Calu3 (cell line): ENCODE data around the gene TXNDC5. TPM values are rescaled to one million over a fixed set of nuclear protein-coding genes. Genes with fewer than 3 reads are reported as not detected.

Experiments
- BruUV-seq: library from RNA; stranded (reverse); fragments of 400-500 nt; replicated peaks from 2 replicates; lab custom pipeline; 2021; lab: Mats Ljungman, UMichigan
- CTCF ChIA-PET: fragments of 300-600 bp; sonication (Branson Sonifier 250); formaldehyde crosslinking; loops from one replicate; lab custom pipeline; 2022; ENCODE audit warnings: antibody characterized with exemption; lab: Charles Lee
- DNase-seq: peaks from one replicate; pipeline ENCODE4 v3.0.0; 2022
- H3K27ac Mint-ChIP-seq: one replicate; pipeline ENCODE4 v1.8.0; 2022; ENCODE audit warnings: mixed read lengths; ENCODE audit not compliant: unreplicated experiment
- H3K27me3 Mint-ChIP-seq: one replicate; pipeline ENCODE4 v1.8.0; 2022; ENCODE audit warnings: mixed read lengths; ENCODE audit not compliant: unreplicated experiment
- H3K36me3 Mint-ChIP-seq: one replicate; pipeline ENCODE4 v1.8.0; 2022; ENCODE audit warnings: mild to moderate bottlenecking, moderate library complexity, mixed read lengths; ENCODE audit not compliant: insufficient read depth, unreplicated experiment
- H3K4me1 Mint-ChIP-seq: one replicate; pipeline ENCODE4 v1.8.0; 2022; ENCODE audit warnings: mild to moderate bottlenecking, low read depth, mixed read lengths; ENCODE audit not compliant: unreplicated experiment
- H3K4me3 Mint-ChIP-seq: one replicate; pipeline ENCODE4 v1.8.0; 2022; ENCODE audit warnings: mild to moderate bottlenecking, low read depth, moderate library complexity, mixed read lengths; ENCODE audit not compliant: unreplicated experiment
- H3K9me3 Mint-ChIP-seq: one replicate; pipeline ENCODE4 v1.8.0; 2022; ENCODE audit warnings: low read depth, mixed read lengths; ENCODE audit not compliant: unreplicated experiment
- intact Hi-C: fragments of 100-400 bp; cut with micrococcal nuclease; formaldehyde crosslinking; loops from one replicate; pipeline ENCODE4 v1.10.0; 2022; ENCODE audit not compliant: unreplicated experiment
- total RNA-seq: library from RNA; stranded (reverse); gene quantifications from 2 replicates; pipeline ENCODE4 v1.2.3, GENCODE V29; 2022
- TF ChIP-seq, protein P1 (sequence below): fragments of 200-600 bp; IDR thresholded peaks from one replicate; pipeline ENCODE4 v1.8.0; 2022; ENCODE audit warnings: antibody characterized with exemption; ENCODE audit not compliant: unreplicated experiment

TXNDC5 gene
- total RNA-seq, 1 experiment from 2014 or later = 111 TPM

DNA sequence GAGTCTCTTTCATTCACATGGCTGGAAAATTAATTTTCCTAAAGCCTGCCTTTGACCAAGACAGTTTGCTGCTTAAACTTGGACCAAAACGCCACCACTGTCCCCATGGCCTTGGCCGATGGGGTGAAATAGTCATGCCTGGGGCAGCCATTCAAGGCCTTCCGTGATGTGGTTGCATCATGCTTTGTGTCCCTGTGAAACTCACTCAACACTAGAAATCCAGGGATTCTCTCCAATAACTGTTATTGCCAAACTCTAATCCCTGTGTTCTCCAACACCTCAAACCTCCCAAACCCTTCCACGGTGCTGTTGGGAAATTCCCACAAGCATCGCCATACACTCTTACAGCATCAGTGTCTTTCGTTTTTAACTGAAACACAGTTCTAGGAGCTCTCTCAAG, 1.4 kb upstream of the TXNDC5 start:
- no peak for DNase-seq
- CTCF ChIA-PET = no interaction called here
- peaks cover 8% of the 10 kb centered on the region for H3K4me1 Mint-ChIP-seq
- H3K27me3 Mint-ChIP-seq = no peaks in the 10 kb centered on the region
- H3K9me3 Mint-ChIP-seq = no peaks in the 10 kb centered on the region
- no peak overlapping the region for H3K4me3 Mint-ChIP-seq
- H3K36me3 Mint-ChIP-seq = peaks cover 15% of the 10 kb centered on the region
- H3K27ac Mint-ChIP-seq = no peak overlapping the region
- intact Hi-C loops = loop anchor here (5.0 kb wide), 1 partner anchor 65 kb away; no protein-coding TSS in a partner anchor
- no TSS peak for BruUV-seq
- TF ChIP-seq, protein P1, sequence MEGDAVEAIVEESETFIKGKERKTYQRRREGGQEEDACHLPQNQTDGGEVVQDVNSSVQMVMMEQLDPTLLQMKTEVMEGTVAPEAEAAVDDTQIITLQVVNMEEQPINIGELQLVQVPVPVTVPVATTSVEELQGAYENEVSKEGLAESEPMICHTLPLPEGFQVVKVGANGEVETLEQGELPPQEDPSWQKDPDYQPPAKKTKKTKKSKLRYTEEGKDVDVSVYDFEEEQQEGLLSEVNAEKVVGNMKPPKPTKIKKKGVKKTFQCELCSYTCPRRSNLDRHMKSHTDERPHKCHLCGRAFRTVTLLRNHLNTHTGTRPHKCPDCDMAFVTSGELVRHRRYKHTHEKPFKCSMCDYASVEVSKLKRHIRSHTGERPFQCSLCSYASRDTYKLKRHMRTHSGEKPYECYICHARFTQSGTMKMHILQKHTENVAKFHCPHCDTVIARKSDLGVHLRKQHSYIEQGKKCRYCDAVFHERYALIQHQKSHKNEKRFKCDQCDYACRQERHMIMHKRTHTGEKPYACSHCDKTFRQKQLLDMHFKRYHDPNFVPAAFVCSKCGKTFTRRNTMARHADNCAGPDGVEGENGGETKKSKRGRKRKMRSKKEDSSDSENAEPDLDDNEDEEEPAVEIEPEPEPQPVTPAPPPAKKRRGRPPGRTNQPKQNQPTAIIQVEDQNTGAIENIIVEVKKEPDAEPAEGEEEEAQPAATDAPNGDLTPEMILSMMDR = no peak

GRCh38 chr6:7911345-7911725, 747 bp upstream of the TXNDC5 start:
- intact Hi-C loops = loop anchor here (5.0 kb wide), 1 partner anchor 66 kb away; no protein-coding TSS in a partner anchor
- TF ChIP-seq, protein P1 = no peak
- Mint-ChIP-seq H3K9me3 (no peaks in the 10 kb centered on the region), H3K4me3 (peak overlapping the region; percentile 78), H3K27ac (no peak overlapping the region), H3K27me3 (no peaks in the 10 kb centered on the region), H3K4me1 (peaks cover 8% of the 10 kb centered on the region), H3K36me3 (peaks cover 15% of the 10 kb centered on the region)
- no peak for DNase-seq
- CTCF ChIA-PET = no interaction called here
- BruUV-seq = no TSS peak

DNA sequence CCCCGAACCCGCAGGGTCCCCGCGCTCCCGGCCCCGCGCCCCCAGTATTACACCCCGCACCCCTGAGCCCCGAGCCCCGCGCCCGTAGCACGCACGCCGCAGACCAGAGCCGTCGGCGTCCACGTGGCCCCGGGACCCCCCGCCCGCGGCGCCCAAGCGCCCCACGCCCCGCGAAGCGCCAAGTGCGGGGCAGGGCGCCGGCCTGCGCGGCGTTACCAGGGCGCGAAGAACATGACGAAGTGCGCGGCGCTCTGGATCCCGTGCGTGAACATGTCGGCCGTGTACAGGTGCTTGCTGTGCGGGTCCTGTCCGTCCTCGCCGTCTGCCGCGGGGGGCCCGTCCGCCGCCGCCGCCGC, 312 bp downstream of the TXNDC5 start:
- Mint-ChIP-seq H3K36me3 (peaks cover 15% of the 10 kb centered on the region), H3K4me3 (peak overlapping the region; percentile 88), H3K27ac (no peak overlapping the region), H3K4me1 (peaks cover 8% of the 10 kb centered on the region), H3K27me3 (no peaks in the 10 kb centered on the region), H3K9me3 (no peaks in the 10 kb centered on the region)
- intact Hi-C loops = loop anchor here (5.0 kb wide), 1 partner anchor 67 kb away; no protein-coding TSS in a partner anchor
- BruUV-seq = no TSS peak
- TF ChIP-seq, protein P1 = no peak
- no peak for DNase-seq
- CTCF ChIA-PET = no interaction called here

DNA sequence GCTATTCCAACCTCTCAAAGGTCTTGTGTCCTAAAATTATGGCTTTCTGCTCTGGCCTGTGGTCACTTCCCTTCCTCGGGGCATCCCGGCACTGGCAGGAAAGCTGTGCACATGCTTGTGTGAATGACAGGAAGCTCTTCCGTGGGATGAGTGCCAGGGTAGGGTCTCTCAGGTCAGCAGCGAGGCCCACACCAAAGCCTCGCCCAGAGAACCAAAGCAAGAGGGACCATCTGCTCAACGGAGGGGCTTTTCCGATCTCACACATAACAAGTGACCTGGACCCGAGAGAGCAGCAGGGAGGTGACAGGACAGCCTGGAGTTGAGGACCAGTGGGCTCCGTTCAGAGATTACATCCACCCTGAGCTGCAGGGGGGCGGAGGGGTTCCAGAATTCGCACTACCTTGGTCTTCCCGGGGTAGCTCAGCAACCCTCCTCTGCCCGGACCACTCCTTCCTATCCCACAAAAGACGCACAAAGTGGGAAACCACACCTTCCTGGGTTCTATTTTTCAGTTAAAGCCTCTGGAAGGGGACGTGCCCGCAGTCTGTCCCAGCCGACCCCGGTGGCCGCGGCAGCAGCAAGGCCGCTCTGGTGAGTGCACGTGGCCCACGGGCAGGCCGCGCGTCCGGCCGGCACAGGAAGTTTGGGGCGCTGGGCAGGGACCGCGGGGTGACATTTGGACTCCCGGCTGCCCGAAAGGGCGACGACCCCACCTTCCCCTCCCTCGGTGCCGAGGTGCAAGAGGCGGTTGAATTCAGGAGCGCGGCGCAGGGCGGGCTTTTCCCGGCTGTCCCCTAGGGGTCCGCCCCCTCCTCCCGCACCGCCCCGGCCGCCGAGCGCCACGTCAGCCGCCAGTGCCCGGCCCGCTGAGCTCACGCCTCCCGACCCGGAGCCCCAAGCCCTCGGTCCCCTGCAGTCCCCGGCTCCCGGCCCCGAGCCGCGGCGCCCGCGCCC, 988 bp downstream of the TXNDC5 start:
- intact Hi-C loops = loop anchor here (5.0 kb wide), 1 partner anchor 68 kb away; no protein-coding TSS in a partner anchor
- peak; percentile 58 for DNase-seq
- H3K27ac Mint-ChIP-seq = peak overlapping the region; percentile 27
- H3K9me3 Mint-ChIP-seq = no peaks in the 10 kb centered on the region
- peaks cover 20% of the 10 kb centered on the region for H3K36me3 Mint-ChIP-seq
- BruUV-seq = no TSS peak
- H3K27me3 Mint-ChIP-seq = no peaks in the 10 kb centered on the region
- TF ChIP-seq, protein P1 = no peak
- H3K4me3 Mint-ChIP-seq = peak overlapping the region; percentile 88
- H3K4me1 Mint-ChIP-seq = peaks cover 8% of the 10 kb centered on the region
- CTCF ChIA-PET = interaction anchor here (0.5 kb wide), 1 partner anchor 235 kb away, joined by 3 read pairs; no protein-coding TSS in a partner anchor
